GM12864 (cell line): ENCODE results near the gene PEPD.

Experiments used
- DNase-seq: peaks from one replicate; pipeline ENCODE4 v3.0.0-alpha.2; 2011; ENCODE audit warnings: low read depth
- H3K4me3 ChIP-seq: 2 replicates; pipeline ENCODE4 v1.5.1; 2011; ENCODE audit warnings: mild to moderate bottlenecking, low read depth, low read length, control low read depth
- TF ChIP-seq, protein P1 (sequence below): IDR thresholded peaks from 2 replicates; pipeline ENCODE4 v1.5.1; 2011; ENCODE audit warnings: low read depth, mild to moderate bottlenecking, moderate library complexity, low read length, control low read depth, inconsistent platforms; ENCODE audit errors: missing control alignments

Gene PEPD

DNA sequence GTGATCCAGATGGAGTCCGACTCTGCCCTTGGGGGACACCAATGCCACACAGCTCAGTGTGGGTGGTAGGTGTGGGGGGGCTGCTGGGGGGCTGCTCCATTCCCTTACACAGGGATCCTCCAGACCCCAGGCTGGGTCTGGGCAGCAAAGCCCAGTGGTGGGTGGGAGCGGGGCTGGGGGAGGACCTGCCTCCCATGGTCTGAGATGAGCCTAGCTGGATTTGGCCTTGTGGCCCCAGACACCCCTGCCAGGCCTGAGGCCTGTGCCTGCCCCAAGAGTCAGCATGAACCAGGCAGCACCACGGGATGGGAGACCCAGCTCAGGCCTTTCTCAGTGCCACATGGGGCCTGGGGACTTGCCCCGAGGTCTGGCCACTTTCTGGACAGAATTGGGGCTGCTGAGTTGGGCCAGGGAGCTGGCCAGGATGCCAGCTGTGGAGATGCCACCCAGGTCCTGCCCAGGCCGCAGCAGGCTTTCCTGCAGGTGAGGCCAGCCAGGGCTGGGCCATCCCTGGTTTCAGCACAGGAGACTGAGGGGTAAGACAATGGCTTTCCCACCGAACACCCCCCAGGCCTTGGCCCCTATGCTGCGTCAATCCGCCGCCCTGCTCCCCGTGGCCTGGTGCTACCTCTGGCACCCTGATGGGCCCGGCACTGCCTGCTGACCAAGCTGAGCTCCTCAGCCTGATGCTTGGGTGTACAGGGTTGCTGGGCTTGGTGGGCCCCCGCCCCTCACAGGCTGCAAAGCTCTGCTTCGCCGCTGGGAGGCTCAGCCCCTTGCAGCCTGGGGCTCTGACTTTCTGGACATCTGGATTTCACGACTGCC, 123.8 kb downstream of the PEPD start:
- no peak for DNase-seq
- TF ChIP-seq, protein P1, sequence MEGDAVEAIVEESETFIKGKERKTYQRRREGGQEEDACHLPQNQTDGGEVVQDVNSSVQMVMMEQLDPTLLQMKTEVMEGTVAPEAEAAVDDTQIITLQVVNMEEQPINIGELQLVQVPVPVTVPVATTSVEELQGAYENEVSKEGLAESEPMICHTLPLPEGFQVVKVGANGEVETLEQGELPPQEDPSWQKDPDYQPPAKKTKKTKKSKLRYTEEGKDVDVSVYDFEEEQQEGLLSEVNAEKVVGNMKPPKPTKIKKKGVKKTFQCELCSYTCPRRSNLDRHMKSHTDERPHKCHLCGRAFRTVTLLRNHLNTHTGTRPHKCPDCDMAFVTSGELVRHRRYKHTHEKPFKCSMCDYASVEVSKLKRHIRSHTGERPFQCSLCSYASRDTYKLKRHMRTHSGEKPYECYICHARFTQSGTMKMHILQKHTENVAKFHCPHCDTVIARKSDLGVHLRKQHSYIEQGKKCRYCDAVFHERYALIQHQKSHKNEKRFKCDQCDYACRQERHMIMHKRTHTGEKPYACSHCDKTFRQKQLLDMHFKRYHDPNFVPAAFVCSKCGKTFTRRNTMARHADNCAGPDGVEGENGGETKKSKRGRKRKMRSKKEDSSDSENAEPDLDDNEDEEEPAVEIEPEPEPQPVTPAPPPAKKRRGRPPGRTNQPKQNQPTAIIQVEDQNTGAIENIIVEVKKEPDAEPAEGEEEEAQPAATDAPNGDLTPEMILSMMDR, result no peak
- no peak overlapping the region for H3K4me3 ChIP-seq

DNA sequence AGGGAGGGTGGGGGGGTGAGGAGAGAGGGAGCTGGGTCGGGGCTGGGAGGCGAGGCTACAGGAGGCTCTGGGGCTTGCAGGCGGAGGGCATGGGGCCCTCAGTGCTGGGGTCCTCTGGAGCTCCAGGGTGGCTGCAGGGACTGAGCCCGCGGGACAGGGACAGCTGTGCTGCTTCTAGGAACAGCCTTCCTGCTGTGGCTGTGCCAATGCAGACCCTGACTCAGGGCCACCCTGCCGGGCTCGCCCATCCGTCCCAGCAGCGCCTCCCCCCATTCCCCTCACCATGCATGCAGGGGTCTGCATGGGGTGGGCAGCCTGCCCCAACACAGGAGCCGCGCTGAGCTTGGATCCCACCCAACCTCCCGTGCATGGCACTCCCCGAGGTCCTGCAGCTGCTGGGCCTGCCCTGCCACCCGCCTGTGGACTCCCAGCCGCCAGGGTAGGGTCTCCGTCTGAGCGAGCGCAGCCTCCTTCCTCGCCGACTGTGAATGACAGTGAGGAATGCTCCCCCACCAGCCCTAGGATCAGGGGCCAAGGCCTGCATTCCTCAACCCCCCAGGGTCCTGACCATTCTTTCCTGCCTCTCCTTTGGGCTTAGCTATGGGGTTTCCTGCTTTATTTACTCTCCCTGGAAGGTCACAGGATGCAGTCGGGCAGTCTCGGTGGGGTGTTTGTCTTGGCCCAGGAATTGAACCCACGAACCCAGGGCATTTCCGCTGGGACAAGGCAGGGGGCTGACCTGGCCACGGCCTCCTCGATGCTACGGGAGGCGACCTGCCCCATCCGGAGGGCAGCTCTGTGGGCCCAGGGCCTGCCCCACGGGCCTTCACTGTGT, 124.7 kb downstream of the PEPD start:
- TF ChIP-seq, protein P1, result no peak
- H3K4me3 ChIP-seq, result no peak overlapping the region
- DNase-seq, result no peak

DNA sequence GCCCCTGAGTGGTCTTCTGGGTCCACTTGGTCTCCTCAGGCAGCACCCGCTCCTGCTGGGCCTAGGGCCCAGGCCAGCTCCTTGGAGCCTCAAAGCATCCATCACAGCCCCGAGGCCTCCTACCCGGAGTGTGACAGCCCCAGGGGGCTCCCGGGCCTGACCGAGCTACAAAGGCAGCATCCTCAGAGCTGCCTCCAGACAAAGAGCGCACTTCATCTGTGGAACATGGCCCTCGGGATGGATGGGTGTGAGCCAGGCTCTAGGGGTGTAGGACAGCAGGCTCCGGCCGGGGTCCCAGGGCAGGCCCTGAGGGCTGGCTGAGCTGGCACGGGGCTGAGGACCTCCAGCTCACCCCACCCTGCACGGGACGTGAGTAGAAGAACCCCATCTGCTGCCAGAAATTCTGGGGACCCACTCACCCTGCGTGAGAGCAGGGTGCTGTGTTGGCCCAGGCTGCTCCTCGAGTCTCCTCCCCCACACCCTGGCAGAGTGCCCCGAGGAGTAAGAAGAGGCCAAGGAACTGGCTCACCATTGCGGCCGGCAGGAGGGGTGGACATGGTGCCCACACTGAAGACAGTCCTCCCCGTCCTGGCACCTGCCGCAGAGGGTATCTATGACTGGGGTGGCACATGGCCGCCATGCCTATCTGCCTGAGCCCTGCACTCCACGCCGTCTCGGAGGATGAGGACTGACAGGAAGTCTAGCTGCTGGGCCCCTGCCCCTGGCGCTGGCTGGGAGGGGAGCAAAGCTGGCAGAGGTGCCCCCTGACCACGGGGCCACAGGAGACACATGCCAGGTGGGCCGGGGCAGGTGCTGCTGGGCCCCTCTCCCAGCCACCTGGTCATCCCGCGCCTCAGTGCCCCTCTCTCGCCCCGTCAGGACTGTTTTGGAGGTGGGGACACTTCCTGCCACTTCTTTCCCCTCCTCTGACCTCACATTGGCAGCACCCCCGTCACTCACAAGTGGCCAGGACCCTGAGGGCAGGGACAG, 125.7 kb downstream of the PEPD start:
- TF ChIP-seq, protein P1, result no peak
- DNase-seq, result no peak
- no peak overlapping the region for H3K4me3 ChIP-seq

DNA sequence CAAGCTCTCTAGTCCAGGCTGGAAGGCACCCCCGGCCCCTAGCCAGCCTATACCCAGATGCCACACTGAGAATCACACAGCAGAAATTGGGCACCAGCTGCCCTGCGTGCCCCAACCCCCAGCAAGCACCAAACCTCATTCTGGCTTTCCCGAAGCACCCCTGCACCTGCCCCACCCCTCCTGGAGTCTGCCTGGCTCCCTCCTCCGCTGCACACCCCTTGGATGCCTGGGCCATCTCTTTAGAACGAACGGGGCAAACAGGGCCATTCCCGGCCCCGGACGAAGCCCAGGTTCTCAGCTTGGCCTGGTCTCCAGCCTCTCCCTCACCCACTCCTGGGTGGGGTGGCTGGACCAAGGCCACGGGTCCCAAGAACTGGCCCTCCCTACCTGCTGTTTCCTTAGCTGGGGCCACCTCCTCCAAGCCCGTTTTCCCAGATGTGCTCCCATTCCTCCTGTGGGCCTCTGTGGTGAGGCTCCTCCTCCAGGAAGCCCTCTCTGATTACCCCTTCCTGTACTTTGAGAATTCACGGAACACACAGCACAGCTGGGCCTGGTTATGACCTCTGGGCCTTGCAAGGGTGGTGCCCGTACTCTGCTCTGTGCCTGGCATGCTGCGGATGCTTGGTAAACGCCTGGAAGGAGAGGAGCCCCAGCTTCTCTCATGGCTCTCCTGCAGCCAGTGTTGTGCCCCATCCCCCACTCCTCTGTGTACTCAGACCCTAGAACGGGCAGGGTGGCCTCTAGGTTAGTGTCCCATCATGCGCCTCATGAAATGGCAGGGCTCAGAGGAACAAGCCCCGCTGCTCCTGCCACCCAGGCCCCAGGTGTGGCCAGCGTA, 126.6 kb downstream of the PEPD start:
- TF ChIP-seq, protein P1, result no peak
- no peak for DNase-seq
- no peak overlapping the region for H3K4me3 ChIP-seq

DNA sequence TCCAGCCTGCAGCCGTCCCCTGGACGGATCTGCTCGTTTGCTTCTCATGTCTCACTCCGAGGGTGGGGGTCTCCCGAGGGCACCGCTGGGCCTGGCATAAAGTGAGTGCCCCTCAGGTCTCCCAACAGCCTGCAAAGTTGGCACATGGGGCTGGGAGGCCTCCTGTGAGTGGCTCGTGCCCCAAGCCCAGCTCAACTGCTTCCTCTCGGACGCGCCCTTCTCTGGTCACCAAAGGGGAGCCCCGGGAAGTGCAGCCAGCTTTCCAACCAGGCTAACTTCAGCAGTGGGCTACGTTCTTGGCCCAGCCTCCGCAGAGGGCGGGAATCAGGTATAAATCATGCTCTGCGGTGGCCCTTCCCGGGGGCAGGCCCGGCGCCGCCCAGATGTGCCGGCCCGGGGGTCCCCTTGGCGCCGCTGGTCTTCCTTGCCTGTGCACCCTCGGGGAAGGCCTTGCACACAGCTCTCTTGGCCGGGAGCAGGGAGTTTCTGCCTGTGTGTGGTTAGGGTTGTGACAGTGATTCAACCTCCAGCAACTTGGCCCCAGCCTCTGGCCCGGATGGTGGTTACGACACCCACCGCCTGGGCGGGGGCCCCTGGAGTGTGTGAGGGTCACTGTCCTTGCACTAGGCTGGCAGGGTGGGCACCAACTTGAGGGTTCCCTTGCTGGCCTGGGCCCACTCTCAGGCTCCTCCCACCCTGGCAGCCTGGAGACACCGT, 127.4 kb downstream of the PEPD start:
- no peak overlapping the region for H3K4me3 ChIP-seq
- DNase-seq, result no peak
- TF ChIP-seq, protein P1, result no peak
